IPS-NIHi7 (cell line): ENCODE measurements around the gene ITGB1BP2.
"Not testable (repeated sequence)": the region's sequence is repeated elsewhere in the genome, so short reads cannot be mapped to it uniquely, and the experiment has no call there.

Experiments
- DNase-seq: peaks from one replicate; pipeline ENCODE4 v3.0.0; 2012; ENCODE audit warnings: mixed read lengths; ENCODE audit errors: extremely low spot score

Gene ITGB1BP2

DNA sequence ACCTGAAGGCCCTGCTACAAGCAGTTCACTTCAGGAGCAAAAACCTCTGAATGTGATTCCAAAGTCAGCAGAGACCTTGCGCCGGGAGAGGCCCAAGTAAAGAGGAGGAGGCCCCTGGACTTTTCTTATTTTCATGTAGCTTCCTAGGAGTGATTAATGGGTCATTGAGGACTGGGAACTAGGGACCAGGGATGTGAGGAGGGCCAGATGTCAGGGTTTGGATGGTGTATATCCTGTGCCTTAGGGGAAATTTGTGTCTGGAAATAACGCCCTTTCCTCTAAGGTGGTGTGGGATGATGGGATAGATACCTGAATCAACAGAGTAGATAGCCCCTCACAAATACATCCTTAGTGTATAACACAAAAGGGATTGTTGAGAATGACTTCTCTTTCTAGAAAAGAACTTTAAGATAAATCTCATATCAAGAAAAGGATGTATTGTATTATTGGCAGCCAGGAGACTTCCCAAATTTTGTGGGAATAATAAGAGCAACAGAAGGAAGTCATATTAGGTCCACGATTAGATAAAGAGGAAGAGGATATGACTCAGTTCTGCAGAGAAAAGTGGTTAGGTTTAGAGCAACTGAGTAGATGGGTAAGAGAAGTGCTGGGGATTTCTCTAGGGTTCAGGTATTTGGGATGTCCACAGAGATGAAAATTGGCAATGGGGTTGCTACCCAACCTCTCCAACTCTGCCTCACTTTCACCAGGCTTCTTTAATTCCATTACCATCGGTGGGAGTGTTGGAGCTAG, 1.1 kb downstream of the ITGB1BP2 start:
- no peak for DNase-seq

DNA sequence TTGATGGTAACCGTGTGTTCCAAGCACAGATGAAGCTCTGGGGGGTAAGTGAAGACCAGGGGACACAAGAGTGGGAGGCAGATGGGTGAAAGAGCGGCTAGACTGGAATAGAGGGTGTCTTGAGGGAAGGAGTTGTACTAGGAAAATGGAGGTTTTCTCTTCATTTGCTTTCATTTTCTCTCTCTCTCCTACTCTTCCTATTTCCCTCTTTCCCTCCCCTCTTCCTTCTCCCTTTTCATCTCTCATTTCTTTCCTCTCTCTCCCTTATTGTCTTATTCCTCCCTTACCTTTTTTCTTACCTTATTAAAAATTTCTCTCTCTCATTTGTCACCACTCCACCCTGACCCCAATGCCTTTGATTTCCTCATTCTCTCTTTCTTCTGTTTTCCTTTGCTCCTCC, 3.0 kb downstream of the ITGB1BP2 start:
- no peak for DNase-seq

DNA sequence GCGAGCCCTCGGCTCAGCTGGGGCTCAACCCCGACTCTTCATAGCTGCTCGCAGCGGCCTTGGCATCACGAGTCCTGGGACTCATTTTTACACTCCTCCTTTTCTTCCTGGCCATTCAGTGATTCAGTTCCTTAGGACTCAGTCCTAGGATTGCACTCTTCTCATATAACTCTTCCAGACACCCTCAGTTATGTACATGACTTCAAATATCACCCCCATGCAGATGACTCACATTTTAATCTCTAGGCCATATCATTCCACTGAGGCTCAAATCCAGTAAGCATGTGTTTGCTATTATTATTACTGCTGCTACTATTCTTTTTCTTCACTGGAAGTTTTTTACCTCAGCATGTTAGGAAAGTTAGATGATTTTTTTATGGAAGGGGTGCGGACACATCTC, 14.4 kb downstream of the ITGB1BP2 start:
- no peak for DNase-seq

DNA sequence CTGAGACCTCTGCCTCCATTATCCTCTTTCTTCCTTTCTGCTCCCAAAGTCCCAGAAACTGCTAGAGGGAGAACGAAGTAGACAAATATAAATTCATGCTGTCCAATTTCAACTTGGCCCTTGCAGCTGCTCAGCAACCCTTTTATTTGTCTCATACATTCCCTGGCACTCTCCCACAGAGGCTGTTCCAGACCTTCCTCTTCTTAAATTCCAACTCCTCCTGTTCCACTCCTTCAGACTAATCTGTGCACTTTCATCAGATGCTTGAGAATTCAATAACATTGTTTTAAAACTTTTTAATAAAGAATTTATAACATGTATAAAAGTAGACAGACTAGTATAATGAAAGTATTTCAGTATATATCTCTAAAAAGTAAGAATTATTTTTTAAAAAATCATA, 15.4 kb downstream of the ITGB1BP2 start:
- not testable (repeated sequence) for DNase-seq

DNA sequence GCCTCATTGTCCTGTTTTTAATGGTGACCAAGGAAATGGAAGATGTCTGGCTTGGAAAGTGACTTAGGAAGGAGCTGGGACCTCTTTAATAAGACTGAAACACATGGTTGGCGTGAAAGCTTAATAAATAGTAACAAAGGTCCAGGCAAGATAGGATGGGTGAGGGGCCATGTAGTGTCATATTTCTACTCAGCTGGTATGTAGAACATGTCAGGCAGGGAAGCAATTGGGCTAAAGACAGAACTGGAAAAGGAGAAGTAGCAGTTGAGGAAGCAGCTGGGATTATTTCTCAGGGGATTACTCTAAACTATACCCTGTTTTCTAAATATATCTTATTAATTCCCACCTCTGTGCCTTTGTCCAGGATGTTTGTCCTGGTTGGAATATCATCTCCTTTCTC, 18.6 kb downstream of the ITGB1BP2 start:
- DNase-seq = no peak

DNA sequence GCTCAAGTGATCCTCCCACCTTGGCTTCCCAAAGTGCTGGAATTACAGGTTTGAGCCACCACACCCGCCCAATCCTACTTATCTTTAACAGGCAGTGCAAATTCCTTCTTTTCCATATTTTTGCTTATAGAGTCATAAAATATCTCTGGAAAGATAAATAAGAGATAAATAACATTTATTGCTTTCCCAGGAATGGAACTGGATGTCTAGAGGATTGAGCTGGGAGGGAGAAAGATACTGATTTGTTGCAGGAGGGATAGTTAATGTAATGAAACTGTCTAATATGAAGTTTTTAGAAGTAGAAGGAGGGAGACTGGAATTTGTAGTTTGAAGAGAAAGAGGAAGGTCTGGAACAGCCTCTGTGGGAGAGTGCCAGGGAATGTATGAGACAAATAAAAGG, 20.2 kb downstream of the ITGB1BP2 start:
- DNase-seq = no peak

DNA sequence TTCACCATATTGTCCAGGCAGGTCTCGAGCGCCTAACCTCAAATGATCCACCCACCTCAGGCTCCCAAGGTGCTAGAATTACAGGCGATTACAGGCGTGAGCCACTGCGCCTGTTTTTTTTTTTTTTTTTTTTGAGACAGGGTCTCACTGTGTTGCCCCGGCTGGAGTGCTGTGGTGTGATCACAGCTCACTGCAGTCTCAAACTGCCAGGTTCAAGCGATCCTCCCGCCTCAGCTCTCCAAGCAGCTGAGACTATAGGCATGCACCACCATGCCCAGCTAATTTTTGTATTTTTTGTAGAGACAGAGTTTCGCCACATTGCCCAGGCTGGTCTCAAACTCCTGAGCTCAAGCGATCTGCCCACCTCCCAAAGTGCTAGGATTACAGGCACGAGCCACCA, 22.9 kb downstream of the ITGB1BP2 start:
- not testable (repeated sequence) for DNase-seq

DNA sequence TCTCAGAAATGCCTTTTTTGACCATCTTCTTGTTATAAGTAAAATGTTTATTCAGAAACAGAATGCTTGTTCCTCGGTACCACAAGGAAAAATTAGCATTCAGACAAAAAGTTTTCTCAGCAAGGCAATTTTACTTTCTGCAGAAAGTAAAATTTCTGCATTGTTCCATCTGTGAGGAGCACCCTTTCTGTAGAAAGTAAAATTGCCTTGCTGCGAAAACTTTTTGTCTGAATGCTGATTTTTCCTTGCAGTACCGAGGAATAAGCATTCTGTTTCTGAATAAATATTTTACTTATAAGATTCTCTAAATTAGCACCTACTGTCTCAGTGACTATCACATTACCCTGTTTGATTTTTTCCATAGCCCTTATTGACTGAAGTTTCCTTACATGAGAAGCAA, 24.8 kb downstream of the ITGB1BP2 start:
- no peak for DNase-seq

DNA sequence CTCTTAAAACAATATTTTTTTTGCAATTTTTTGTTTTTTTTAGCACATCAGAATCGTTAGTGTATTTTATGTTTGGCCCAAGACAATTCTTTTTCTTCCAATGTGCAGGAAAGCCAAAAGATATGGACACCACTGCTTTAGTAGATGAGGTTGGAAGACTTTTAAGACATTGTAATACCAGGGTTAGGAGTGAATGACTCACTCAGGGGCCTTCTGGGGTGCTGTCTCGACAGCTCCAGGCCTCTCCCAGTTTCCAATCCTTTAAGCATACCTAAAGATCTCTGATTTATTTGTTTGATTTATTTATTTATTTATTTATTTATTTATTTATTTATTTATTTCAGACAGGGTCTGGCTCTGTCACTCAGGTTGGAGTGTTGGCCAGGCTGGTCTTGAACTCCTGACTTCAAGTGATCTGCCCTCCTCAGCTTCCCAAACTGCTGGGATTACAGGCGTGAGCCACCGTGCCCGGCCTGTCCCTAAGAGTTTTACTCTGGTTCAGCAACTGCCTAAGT, 47.7 kb downstream of the ITGB1BP2 start:
- DNase-seq = not testable (repeated sequence)

DNA sequence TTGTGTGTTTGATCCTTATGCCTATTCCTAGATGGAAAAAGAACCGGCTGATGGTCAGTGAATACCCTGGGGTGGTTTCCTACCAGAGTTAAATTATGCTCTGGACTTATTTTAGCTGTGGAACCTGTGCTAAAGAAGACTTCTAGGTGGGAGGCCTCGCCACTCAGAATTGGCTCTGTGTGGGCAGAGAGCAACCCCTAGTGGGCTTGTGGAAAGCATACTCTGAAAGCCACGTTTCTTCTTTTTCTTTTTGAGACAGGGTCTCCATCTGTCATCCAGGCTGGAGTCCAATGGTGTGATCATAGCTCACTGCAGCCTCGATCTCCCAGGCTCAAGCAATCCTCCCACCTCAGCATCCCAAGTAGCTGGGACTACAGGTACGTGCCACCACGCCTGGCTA, 48.3 kb downstream of the ITGB1BP2 start:
- not testable (repeated sequence) for DNase-seq

DNA sequence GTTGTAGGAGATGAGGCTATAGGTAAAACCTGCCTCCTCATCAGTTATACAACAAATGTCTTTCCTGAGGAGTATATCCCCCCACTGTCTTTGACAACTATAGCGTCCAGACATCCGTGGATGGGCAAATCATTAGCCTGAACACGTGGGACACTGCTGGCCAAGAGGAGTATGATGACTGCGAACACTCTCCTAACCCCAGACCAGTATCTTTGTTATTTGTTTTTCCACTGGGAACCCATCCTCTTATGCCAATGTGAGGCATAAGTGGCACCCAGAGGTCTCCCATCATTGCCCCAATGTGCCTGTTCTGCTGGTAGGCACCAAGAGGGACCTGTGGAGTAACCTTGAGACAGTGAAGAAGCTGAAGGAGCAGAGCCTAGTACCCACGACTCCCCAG, 50.9 kb downstream of the ITGB1BP2 start:
- not testable (repeated sequence) for DNase-seq
